OCI-M2 (cell line): ENCODE data around the gene RREB1.

Experiments
- DNase-seq: peaks from one replicate; lab custom pipeline; 2025; ENCODE audit not compliant: unreplicated experiment; lab: John Stamatoyannopoulos, UW

Gene RREB1

GRCh38 chr6:7163661-7164071 lies 55.9 kb downstream of the RREB1 start:
- no peak for DNase-seq

DNA sequence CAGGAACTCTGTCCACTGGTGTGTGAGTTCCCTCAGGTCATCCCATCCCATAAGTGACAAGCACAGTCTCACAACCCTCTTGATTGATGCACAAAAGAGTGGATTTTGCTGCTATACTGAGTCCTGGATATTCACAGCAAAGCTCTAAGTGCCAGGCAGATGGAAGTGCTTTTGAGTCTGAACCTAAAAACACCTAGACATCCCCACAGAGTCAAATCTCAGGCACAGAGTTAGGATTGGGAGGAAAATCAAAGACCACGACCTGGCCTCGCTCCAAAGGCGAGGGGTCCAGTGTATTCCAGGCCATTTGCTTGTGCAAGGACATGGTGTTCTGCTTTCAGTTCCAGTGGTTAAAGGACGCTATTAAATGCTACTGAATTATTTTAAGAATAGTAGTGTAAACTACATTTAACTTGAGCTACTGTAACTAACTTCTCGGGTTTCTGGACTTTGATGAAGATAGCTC lies 56.8 kb downstream of the RREB1 start:
- no peak for DNase-seq

- DNase-seq = peak; percentile 87
Measured at GRCh38 chr6:7165002-7165889, 57.5 kb downstream of the RREB1 start.

DNA sequence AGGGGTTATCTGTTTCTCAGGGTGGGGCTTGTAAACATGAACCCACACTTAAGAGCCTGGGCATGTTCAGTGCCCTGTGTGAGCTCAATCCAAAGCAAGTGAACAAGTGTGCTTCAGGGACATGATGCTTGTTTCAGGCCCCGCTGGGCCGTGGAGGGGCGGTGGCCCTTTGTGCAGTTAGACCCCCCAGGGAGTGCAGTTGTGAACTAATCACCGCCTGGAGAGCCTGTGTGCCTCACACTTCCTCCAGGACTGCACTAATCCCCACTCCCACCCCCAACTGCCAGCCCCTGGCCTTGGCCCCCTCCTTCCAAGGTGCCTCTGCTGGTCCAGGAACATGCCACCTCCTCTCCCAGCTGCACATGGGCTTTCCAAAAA lies 58.1 kb downstream of the RREB1 start:
- DNase-seq = no peak

GRCh38 chr6:7166410-7167293 lies 58.9 kb downstream of the RREB1 start:
- DNase-seq = peak; percentile 91

DNA sequence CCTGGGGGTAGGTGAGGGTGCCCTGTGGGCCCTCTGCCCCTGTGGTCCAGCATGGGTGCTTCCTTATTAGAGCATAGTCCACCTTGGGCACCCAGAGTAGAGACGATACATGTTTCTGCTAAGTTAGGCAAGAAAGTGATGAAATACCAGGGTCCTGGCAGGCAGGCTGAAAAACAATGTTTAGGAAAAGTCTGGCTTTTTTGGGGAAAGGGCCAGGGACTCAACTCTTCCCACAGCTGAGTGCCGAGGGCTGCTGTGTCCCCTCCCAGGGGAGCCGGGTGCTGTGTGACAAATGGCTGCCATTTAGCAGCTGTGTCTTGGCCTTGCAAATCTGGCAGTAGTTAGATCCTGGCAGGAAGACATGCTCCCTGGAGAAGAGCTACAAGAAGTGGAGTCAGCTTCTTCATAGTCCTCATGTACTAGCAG lies 61.5 kb downstream of the RREB1 start:
- DNase-seq = no peak

- DNase-seq = no peak
Measured at GRCh38 chr6:7170117-7170732, 62.5 kb downstream of the RREB1 start.

- no peak for DNase-seq
Measured at GRCh38 chr6:7171119-7171518, 63.4 kb downstream of the RREB1 start.

DNA sequence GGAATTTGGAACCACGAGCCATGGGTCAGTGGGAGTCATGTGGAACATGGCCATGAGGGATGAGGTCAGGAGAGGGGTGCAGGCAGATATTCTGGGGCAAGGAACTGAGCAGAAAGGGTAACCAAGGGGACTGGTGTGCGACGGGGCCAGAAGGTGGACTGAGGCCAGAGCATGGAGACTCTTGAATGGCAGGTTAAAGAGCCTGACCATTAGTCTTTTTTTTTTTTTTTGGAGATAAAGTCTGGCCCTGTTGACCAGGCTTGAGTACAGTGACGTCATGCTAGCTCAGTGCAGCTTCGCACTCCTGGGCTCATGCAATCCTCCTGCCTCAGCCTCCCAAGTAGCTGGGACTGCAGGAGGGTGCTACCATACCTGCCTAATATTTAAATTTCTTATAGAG lies 64.0 kb downstream of the RREB1 start:
- DNase-seq = no peak

- no peak for DNase-seq
Measured at GRCh38 chr6:7172649-7173048, 64.9 kb downstream of the RREB1 start.

- DNase-seq = no peak
Measured at GRCh38 chr6:7173843-7174503, 66.2 kb downstream of the RREB1 start.

- DNase-seq = no peak
Measured at GRCh38 chr6:7175462-7175861, 67.7 kb downstream of the RREB1 start.

- no peak for DNase-seq
Measured at GRCh38 chr6:7176208-7176607, 68.4 kb downstream of the RREB1 start.

GRCh38 chr6:7178280-7178679 lies 70.5 kb downstream of the RREB1 start:
- no peak for DNase-seq

- DNase-seq = no peak
Measured at GRCh38 chr6:7180751-7181150, 73.0 kb downstream of the RREB1 start.

- DNase-seq = no peak
Measured at GRCh38 chr6:7183707-7184106, 75.9 kb downstream of the RREB1 start.

DNA sequence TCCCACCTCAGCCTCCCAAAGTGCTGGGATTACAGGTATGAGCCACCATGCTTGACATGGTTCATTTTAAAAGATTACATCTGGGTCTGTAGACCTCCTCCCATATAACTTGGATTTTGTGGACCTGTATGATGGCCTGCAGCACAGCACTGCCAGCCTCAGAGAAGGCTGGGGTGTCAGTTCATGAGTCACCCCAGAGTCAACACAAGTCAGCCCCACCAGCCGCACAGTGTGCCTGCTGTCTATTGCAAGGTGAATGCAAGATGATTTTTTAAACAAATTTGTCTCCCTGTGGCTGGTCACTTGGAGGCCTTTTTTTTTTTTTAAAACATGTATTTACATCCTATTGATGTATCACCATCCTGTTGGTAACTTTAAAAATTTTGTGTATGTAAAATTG lies 76.7 kb downstream of the RREB1 start:
- no peak for DNase-seq

DNA sequence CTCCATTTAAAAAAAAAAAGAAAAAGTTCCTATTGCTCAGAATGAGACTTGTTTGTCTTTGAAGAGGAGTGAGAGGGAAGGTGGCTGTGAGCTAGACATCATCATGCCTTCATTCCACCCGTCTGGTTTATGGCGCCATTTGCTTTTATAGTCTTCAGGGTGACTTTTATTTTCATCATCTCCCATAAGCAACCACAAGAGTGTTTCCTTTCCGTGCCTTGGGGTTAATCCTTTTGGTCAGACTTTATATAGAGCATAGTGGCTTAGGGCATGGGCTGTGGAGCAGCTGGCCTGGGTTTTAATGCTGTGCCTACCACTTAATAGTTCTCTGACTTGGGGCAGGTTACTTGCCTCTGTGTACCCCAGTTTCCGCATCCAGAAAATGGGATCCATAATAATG lies 77.8 kb downstream of the RREB1 start:
- no peak for DNase-seq

DNA sequence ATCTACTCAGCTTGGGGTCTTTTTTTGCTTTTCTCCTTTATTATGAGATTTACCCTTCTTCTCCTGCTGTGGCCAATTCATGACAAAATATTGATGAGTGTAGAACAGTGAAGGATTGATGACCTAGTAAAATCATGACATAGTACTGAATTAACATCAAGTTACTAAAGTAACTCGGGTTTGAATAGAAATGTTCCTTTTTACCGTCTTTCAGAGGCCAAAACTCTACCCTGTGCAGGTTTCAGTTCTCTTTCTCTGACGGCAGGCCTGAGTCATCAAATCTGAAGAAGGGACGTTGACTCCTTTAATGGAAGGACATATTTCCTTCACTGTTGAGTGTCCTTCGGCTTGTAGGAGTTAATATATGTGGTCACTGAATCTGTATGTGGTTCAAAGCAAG lies 80.7 kb downstream of the RREB1 start:
- no peak for DNase-seq

GRCh38 chr6:7189101-7189758 lies 81.5 kb downstream of the RREB1 start:
- no peak for DNase-seq
